NCI-H748 (cell line): Measurements from ENCODE around the gene ZSWIM2.
"Not testable (repeated sequence)": the region's sequence is repeated elsewhere in the genome, so short reads cannot be mapped to it uniquely, and the experiment has no call there.

ENCODE experiments used
- DNase-seq: peaks from one replicate; lab custom pipeline; 2025; ENCODE audit not compliant: unreplicated experiment; lab: John Stamatoyannopoulos, UW

The ZSWIM2 gene

GRCh38 chr2:186842373-186842772 is 6.6 kb downstream of the ZSWIM2 start:
- peak; percentile 29 for DNase-seq

GRCh38 chr2:186841940-186842339 is 7.0 kb downstream of the ZSWIM2 start:
- no peak for DNase-seq

GRCh38 chr2:186835628-186836027 is 13.3 kb downstream of the ZSWIM2 start:
- DNase-seq = no peak

GRCh38 chr2:186827862-186828492 is 21.0 kb downstream of the ZSWIM2 start:
- no peak for DNase-seq

GRCh38 chr2:186827411-186827810 is 21.6 kb downstream of the ZSWIM2 start:
- DNase-seq = no peak

GRCh38 chr2:186822323-186822722 is 26.6 kb downstream of the ZSWIM2 start:
- peak; percentile 91 for DNase-seq

GRCh38 chr2:186820303-186820702 is 28.7 kb downstream of the ZSWIM2 start:
- no peak for DNase-seq

GRCh38 chr2:186811760-186812159 is 37.2 kb downstream of the ZSWIM2 start:
- not testable (repeated sequence) for DNase-seq

- DNase-seq = peak; percentile 44
Observed at GRCh38 chr2:186806591-186806990, 42.4 kb downstream of the ZSWIM2 start.

GRCh38 chr2:186798604-186799003 is 50.4 kb downstream of the ZSWIM2 start:
- not testable (repeated sequence) for DNase-seq

- no peak for DNase-seq
Observed at GRCh38 chr2:186784930-186785329, 64.0 kb downstream of the ZSWIM2 start.

GRCh38 chr2:186783254-186783653 is 65.7 kb downstream of the ZSWIM2 start:
- DNase-seq = no peak

GRCh38 chr2:186780701-186781316 is 68.2 kb downstream of the ZSWIM2 start:
- DNase-seq = peak; percentile 77
